Measurements from ENCODE around the gene B3GNT7. TPM values are rescaled to one million over a fixed set of nuclear protein-coding genes. Genes with fewer than 3 reads are reported as not detected.
A peak's percentile ranks its signal among the peaks of the same experiment; 100 is the strongest.
"Not testable (repeated sequence)": the region's sequence is repeated elsewhere in the genome, so short reads cannot be mapped to it uniquely, and the experiment has no call there.

Gene B3GNT7
- total RNA-seq: under 1 TPM; 0.07 to 0.43 TPM

DNA sequence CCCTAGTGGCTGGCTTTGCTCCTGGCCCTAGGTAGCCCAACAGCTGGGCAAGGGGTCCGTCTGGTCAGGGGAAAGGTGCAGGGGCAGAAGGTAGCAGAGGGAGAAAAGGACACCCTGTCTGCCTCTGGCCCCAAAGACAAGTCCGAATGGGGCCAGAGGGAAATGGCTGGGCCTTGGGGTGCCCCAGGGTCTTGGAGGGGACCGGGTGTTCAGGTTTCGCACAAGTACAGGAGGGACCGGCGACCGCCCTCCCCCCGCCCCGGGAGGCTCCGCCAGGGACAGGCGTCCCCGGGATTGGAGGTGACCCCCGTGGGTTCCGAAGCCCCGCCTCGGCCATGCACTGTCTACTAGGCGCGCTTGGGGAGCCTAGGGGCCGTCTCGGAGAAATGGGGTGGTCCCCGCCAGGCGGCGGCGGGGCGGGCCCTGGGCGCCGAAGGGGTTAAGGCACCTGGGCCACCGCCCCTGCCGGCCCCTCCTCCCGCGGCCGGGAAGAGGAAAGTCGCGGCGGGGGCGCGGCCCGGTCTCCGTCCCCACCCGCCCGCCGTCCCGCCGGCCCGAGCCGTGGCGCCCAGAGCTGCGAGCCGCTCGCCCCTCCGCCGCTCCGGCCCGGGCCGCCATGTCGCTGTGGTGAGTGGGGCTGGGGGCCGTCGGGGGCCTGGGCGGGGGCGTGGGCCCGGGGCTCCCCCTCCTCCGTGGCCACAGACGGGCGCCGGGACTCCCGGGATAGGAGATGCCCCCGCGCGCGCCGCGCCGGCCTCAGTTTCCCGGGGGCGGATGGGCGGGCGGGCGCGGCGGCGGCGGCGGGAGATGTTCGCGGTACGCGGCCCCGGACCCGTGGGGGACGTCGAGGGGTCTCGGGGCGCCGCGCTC, at the start of gene B3GNT7:
Gene B3GNT7, plus strand, starts transcription at position 523 of the 870 bp plus-strand sequence. Its CDS starts 94 bp downstream, at position 617.
- H3K9me3 Mint-ChIP-seq: no peaks in the 10 kb centered on the region
- ATAC-seq (peak in 1 of 2 donors; percentile 13), DNase-seq (ENCODE audit: low spot score in 2 of 2) (no peak)
- H3K36me3 Mint-ChIP-seq: no peaks in the 10 kb centered on the region
- H3K27ac Mint-ChIP-seq: no peak within 1 kb of the TSS

GRCh38 chr2:231347081-231347480, 48.4 kb upstream of the B3GNT7 start:
- ATAC-seq: no peak
- Mint-ChIP-seq H3K36me3 (no peaks in the 10 kb centered on the region), H3K27ac (no peak overlapping the region), H3K9me3 (no peaks in the 10 kb centered on the region)
- no peak for DNase-seq (ENCODE audit: low spot score in 2 of 2)

DNA sequence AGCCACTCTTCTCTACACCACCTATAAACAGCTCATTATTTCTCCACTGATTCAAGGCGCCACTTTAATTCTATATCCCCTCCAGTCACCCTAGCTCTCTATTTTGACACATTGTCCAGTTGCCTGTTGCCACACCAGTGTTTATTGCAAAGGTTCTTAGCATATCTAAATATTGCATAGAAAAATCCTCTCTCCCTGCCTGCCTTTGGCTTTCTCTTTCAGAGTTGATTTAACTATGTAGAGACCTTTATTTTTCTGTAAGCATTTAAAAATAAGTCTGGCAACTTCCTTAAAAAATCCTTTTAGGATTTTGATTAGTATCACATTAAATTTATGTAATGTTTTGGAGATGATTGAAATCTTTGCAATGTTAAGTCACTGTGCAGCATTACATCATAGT, 47.9 kb upstream of the B3GNT7 start:
- Mint-ChIP-seq H3K36me3 (no peaks in the 10 kb centered on the region), H3K27ac (no peak overlapping the region), H3K9me3 (no peaks in the 10 kb centered on the region)
- no peak for DNase-seq (ENCODE audit: low spot score in 2 of 2)
- ATAC-seq: no peak

- DNase-seq (ENCODE audit: low spot score in 2 of 2) (no peak), ATAC-seq (no peak)
- Mint-ChIP-seq H3K36me3 (no peaks in the 10 kb centered on the region), H3K27ac (no peak overlapping the region), H3K9me3 (no peaks in the 10 kb centered on the region)
These were observed 47.3 kb upstream of the B3GNT7 start for GRCh38 chr2:231348173-231348572.

DNA sequence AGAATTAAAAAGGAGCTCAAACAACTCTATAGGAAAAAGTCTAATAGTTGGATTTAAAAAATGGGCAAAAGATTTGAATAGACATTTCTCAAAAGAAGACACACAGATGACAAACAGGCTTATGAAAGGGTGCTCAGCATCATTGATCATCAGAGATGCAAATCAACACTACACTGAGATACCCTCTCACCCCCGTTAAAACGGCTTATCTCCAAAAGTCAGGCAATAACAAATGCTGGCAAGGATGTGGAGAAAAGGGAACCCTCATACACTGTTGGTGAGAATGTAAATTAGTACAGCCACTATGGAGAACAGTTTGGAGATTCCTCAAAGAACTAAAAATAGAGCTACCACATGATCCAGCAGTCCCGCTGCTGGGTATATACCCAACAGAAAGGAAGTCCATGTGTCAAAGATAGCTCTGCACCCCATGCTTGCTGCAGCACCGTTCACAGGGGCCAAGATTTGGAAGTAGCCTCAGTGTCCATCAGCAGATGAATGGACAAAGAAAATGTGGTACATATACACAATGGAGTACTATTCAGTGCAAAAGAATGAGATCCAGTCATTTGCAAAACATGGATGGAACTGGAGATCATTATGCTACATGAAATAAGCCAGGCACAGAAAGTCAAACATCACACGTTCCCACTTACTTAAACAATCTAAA, 46.7 kb upstream of the B3GNT7 start:
- no peak for ATAC-seq
- no peak for DNase-seq (ENCODE audit: low spot score in 2 of 2)
- Mint-ChIP-seq H3K9me3 (no peaks in the 10 kb centered on the region), H3K36me3 (no peaks in the 10 kb centered on the region), H3K27ac (no peak overlapping the region)

DNA sequence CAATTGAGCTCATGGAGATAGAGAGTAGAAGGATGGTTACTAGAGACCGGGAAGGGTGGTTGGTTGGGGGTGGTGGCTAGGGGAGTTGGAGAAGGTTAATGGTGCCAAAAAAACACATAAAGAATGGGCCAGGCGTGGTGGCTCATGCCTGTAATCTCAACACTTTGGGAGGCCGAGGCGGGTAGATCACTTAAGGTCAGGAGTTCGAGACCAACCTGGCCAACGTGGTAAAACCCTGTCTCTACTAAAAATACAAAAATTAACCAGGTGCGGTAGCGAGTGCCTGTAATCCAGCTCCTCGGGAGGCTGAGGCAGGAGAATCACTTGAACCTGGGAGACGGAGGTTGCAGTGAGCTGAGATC, 46.2 kb upstream of the B3GNT7 start:
- H3K36me3 Mint-ChIP-seq; DNase-seq (ENCODE audit: low spot score in 2 of 2); H3K27ac Mint-ChIP-seq; ATAC-seq; H3K9me3 Mint-ChIP-seq: not testable (repeated sequence)

DNA sequence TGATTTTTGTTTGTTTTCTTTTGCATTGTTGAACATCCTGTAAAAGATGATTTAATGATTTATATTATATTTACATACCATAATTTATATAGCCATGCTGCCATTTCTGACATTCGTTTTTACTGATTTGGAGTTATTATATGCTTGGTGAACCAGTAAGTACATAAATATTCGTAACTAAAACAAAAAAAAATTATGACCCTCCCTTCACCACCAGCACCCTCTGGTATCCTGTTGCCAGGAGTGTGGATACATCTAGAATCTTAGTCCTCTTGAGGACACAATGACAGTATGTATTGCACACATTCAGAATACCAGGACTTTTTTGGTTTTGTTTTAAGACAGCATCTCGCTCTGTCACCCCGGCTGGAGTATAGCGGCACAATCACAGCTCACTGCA, 43.9 kb upstream of the B3GNT7 start:
- ATAC-seq (no peak), DNase-seq (ENCODE audit: low spot score in 2 of 2) (no peak)
- no peaks in the 10 kb centered on the region for H3K9me3 Mint-ChIP-seq
- no peaks in the 10 kb centered on the region for H3K36me3 Mint-ChIP-seq
- H3K27ac Mint-ChIP-seq: no peak overlapping the region

GRCh38 chr2:231353469-231353868, 42.0 kb upstream of the B3GNT7 start:
- H3K27ac Mint-ChIP-seq: no peak overlapping the region
- DNase-seq (ENCODE audit: low spot score in 2 of 2) (no peak), ATAC-seq (no peak)
- no peaks in the 10 kb centered on the region for H3K36me3 Mint-ChIP-seq
- H3K9me3 Mint-ChIP-seq: no peaks in the 10 kb centered on the region

DNA sequence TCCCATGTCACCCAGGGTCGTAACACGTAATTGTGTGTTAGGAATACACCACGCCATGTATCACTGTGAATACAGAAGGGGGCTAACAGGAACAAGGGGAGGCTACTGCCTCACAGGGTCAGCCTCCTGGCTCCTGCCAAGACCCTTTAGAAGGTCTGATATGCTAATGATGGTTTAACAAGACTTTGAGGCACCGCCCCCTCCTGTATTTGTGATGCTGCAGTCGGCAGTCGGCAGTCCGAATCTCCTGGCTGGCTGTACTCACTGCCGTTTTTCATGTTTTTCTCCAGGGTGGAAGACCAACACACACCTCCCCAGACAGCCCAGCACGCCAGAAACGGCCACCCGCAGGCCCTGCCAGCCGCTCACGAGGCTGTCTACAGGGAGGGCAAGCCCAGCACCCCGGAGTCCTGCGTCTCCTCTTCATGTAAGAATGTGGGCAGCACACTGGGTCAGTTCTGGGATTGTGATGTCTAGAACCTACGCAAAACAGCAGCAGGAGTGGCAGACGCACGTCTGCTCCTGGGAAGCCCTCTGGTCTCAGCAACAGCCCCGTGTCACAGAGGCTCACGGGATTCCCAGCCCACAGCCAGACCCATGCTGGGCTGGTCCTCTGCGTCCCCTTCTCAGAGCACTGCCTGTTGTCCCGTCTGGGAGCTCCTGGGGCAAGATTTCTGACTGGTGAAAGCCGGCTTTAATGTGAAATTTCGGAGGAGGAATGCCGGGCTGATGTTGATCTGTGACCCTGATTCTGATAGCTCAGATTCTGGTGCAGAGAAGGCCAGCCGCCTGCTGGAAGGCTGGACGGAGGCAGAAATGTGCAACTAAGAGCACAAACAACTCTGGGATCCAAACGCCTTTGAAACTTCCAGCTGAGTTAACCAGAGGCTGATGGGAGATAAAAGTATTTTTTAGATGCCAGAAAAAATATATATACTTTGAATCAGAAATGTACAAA, 39.7 kb upstream of the B3GNT7 start:
- Mint-ChIP-seq H3K9me3 (no peaks in the 10 kb centered on the region), H3K36me3 (no peaks in the 10 kb centered on the region)

GRCh38 chr2:231356466-231356844, 39.1 kb upstream of the B3GNT7 start:
- no peak overlapping the region for H3K27ac Mint-ChIP-seq
- DNase-seq (ENCODE audit: low spot score in 2 of 2): no peak
- H3K9me3 Mint-ChIP-seq: no peaks in the 10 kb centered on the region
- ATAC-seq: no peak
- H3K36me3 Mint-ChIP-seq: no peaks in the 10 kb centered on the region

More for the DNA sequence above, 39.7 kb upstream of the B3GNT7 start:
- DNase-seq (ENCODE audit: low spot score in 2 of 2) (no peak), ATAC-seq (no peak)
- no peak overlapping the region for H3K27ac Mint-ChIP-seq

DNA sequence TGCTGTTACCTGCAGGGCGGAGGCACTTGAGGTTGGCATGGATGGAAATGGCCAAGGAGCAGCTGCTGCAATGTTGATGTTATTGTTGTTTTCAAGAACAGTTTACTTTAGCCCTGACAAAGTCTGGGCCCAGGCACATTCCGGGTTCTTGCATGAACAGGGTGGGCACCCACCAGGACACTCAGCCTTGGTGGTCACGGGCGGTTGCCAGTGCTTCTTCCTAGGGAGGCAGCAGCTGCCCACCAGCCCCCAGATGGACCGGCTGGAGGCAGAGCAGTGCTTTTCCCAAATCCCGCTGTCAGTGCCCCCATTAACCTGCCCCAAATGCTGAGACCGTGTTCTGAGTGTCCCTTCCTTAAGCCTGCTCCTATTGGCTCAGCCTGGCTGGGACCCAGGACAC, 38.5 kb upstream of the B3GNT7 start:
- H3K36me3 Mint-ChIP-seq: no peaks in the 10 kb centered on the region
- no peak overlapping the region for H3K27ac Mint-ChIP-seq
- no peak for ATAC-seq
- DNase-seq (ENCODE audit: low spot score in 2 of 2): no peak
- H3K9me3 Mint-ChIP-seq: no peaks in the 10 kb centered on the region

DNA sequence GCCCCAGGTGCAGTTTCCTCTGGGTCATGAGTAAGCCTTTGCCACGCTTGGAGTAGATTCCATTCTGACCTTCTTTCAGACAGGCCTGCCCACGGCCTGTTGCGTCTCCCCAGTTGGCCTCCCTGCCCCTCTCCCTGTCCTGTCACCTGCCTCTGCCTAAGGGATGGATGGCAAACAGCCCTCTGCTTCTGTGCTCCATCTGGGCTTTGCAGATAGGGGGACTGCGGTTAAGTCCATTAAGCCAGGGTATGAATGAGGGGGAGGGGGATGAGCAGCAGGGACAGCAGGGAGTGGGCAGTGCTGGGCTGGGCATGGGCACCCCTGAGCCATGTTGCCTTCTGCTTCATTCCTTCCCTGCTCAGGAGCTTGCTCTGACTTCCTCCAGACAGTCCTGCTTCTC, 37.6 kb upstream of the B3GNT7 start:
- DNase-seq (ENCODE audit: low spot score in 2 of 2): no peak
- Mint-ChIP-seq H3K27ac (no peak overlapping the region), H3K9me3 (no peaks in the 10 kb centered on the region), H3K36me3 (no peaks in the 10 kb centered on the region)
- ATAC-seq: no peak

- ATAC-seq (no peak), DNase-seq (ENCODE audit: low spot score in 2 of 2) (no peak)
- Mint-ChIP-seq H3K27ac (no peak overlapping the region), H3K36me3 (no peaks in the 10 kb centered on the region), H3K9me3 (no peaks in the 10 kb centered on the region)
These were observed 36.1 kb upstream of the B3GNT7 start for GRCh38 chr2:231359441-231359840.

DNA sequence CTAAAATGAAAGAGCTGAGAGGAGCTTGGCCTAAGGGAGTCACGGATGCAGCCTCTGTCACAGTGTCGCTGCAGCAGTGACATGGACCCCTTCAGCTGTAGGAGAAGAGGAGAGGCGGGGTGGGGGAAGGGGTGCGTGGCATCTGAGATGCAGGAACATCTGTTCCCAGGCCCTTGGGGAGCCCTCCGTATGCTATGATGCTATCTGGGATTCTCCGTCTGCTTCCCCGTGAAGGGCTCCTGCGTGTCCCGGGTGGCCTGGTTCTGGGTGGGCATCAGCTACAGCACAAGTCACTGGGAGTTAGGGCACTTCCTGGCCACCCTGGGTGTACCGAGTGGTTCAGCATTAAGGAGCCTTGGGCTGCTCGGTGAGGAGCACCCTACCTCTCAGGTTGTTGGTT, 35.6 kb upstream of the B3GNT7 start:
- Mint-ChIP-seq H3K9me3 (no peaks in the 10 kb centered on the region), H3K27ac (no peak overlapping the region), H3K36me3 (no peaks in the 10 kb centered on the region)
- DNase-seq (ENCODE audit: low spot score in 2 of 2) (no peak), ATAC-seq (no peak)

GRCh38 chr2:231360401-231360800, 35.1 kb upstream of the B3GNT7 start:
- Mint-ChIP-seq H3K9me3 (no peaks in the 10 kb centered on the region), H3K36me3 (no peaks in the 10 kb centered on the region), H3K27ac (no peak overlapping the region)
- ATAC-seq (no peak), DNase-seq (ENCODE audit: low spot score in 2 of 2) (no peak)

GRCh38 chr2:231360881-231361371, 34.6 kb upstream of the B3GNT7 start:
- DNase-seq (ENCODE audit: low spot score in 2 of 2) (no peak), ATAC-seq (no peak)
- no peaks in the 10 kb centered on the region for H3K9me3 Mint-ChIP-seq
- no peaks in the 10 kb centered on the region for H3K36me3 Mint-ChIP-seq
- no peak overlapping the region for H3K27ac Mint-ChIP-seq
